Measurements from ENCODE around the gene PKD2L1.

GRCh38 chr10:100253041-100253440, 77.0 kb downstream of the PKD2L1 start:
- no peak for TF ChIP-seq CTCF (conservative IDR thresholded peaks at IDR 0.05; ENCODE audit: low read depth, low read length)
- no peak for TF ChIP-seq EZH2 (IDR thresholded peaks at IDR 0.05; ENCODE audit: borderline replicate concordance, low read depth, low read length, poor library complexity, severe bottlenecking)
